Measurements from ENCODE around the gene MKNK1.
"Not testable (repeated sequence)": the region's sequence is repeated elsewhere in the genome, so short reads cannot be mapped to it uniquely, and the experiment has no call there.

MKNK1 gene

DNA sequence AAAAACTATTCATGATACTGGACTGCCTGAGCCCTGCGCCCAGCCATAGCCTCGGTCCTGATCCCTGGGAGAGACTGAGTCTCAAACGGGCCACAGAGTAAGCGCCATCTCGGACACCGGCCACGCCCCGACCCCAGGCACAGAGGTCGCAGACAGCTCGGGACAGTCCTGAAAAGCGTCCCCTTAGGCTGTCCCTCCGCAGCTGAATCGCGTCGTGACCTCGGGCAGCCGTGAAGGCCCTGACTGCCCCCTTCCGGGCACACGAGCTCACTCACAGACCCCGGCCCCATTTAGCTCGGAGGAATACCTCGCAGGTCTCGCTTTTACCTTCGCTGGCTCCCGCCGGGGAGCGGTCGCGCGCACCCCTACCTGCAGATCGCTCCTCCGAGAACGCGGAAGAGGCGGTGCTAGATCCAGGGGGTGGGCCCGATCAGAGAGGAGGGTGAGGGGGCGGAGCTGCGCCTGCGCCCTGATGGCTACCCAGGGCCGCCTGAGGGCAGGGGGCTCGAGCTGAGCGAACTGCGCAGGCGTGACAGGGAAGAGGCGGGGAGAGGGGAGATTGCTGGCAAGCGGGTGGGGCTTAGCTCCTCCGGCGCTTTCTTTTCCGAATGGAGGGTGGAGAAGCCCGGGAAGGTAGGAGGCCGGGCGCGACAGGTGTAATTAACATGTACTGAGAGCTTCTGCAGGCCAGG lies at the start of gene MKNK1:
MKNK1 (minus strand) TSS at position 411 of the 692 bp plus-strand sequence. CDS start 20,941 bp downstream, outside the sequence.
- FAIRE-seq = no peak

- FAIRE-seq = no peak
Measured at GRCh38 chr1:46653405-46653958, 49.4 kb upstream of the MKNK1 start.

DNA sequence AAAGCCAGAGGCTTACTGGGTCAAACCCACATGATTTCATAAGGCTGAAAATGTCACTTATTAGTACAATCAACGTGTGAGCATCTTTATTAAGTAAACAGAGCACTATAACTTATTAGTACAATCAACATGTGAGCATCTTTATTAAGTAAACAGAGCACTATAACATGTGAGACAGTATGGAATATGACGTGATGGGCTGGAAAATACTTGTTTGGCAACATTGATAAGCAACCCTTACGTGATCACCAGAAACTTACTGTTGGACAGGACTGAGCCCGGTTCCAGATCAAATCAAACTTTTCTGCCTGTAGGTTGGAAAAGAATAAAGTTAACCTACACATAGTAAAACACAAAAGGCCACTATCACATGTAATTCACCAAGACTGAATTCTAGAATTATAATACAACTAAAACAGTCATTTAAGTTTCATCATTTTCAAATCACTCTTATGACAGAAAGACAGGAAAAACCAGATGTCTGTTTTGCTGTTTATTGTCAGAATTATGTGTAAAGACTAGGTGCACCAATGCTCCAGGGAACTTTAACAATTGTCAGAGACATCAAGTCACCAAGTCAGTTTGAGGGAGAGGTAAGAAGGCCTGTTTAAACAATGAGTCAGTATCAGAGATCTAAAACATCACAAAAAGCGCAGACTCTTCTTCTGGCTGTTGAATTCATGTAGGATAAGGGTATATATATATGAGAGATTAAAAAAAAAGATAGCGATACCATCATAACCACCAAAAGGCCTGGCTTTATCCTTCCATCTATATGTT lies 48.4 kb upstream of the MKNK1 start:
- FAIRE-seq = no peak

DNA sequence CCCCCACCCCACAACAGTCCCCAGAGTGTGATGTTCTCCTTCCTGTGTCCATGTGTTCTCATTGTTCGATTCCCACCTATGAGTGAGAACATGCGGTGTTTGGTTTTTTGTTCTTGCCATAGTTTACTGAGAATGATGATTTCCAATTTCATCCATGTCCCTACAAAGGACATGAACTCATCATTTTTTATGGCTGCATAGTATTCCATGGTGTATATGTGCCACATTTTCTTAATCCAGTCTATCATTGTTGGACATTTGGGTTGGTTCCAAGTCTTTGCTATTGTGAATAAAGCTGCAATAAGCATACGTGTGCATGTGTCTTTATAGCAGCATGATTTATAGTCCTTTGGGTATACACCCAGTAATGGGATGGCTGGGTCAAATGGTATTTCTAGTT lies 47.1 kb upstream of the MKNK1 start:
- not testable (repeated sequence) for FAIRE-seq

DNA sequence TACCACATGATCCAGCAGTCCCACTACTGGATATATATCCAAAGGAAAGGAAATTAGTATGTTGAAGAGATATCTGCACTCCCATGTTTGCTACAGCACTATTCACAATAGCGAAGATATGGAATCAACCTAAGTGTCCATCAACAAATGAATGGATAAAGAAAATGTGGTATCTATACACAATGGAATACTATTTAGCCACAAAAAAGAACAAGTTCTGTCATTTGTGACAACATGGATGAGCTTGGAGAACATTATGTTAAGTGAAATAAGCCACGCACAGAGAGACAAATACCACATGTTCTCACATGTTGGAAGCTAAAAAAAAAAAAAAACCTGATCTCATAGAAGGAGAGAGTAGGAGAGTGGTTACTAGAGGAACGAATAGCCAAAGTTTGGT lies 46.4 kb upstream of the MKNK1 start:
- no peak for FAIRE-seq

DNA sequence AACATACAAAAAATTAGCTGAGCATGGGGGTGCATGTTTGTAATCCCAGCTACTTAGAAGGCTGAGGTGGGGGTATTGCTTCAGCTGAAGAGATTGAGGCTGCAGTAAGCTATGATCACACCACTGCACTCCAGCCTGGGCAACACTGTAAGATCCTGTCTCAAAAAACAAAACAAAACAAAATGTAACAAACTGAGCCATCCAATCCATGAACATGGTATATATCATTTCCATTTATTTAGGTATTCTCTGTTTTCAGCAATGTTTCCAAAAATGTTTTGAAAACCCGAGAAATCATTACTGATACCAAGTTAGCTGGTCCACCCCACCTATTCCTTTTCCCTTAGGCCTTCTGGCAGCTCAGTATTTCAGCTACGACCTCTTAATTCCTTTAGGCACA lies 45.7 kb upstream of the MKNK1 start:
- no peak for FAIRE-seq

GRCh38 chr1:46647611-46648010 lies 43.5 kb upstream of the MKNK1 start:
- FAIRE-seq = no peak

DNA sequence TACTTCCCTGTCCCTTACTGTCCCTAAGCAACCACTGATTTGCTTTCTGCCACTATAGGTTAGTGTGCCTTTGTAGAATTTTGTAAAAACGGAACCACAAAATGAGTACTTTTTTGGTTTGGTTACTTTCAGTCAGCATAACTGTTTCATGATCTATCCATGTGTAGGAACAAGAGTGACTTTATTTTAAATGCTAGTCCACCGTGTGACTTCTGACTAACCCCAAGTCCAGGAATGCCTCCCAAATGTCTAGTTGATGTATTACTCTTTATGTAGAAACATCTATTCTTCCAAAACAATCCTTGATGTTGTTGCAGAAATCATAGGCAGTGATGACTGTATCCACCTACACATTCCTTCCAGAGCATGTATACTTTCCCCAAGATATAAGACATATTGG lies 42.8 kb upstream of the MKNK1 start:
- no peak for FAIRE-seq

GRCh38 chr1:46646331-46646730 lies 42.3 kb upstream of the MKNK1 start:
- no peak for FAIRE-seq

DNA sequence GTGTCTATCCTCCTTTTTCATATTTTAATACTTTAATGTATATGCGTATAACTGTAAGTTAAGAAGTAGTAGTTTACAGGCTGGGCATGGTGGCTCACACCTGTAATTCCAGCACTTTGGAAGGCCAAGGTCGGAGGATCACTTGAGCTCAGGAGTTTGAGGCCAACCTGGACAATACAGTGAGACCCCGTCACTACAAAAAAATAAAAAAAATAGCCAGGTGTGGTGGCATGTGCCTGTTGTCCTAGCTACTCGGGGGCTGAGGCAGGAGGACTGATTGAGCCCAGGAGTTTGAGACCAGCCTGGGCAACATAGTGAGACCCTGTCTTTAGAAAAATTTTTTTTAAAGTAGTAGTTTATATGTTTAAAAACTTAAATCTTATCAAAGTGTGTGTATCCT lies 41.7 kb upstream of the MKNK1 start:
- no peak for FAIRE-seq

- peak; percentile 89 for FAIRE-seq
Measured at GRCh38 chr1:46643368-46643775, 39.3 kb upstream of the MKNK1 start.

DNA sequence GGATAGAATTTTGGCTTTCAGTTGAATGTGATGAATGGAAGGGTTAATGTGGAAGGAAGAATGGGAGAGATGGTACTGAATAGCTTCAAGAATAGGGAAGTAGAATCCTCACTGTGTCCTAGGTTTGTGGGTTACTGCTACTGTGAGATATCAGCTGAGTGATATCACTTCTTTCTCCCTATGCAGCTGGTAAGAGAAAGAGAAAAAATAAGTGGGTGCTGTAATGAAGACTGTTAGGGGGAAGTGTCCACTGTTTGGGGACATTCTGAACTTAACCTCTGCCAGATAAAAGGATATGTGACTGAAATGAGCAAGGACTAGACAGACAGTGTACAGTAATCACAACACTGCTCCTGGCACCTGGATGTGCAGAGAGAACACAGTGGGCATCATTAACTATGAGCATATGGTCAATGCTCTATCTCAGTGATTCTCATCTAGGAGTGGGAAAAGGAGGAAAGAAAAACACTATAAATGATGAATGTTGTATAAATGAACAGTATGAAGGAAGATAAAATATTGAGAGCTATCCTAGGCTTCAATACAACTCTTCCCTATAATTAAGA lies 38.1 kb upstream of the MKNK1 start:
- no peak for FAIRE-seq

DNA sequence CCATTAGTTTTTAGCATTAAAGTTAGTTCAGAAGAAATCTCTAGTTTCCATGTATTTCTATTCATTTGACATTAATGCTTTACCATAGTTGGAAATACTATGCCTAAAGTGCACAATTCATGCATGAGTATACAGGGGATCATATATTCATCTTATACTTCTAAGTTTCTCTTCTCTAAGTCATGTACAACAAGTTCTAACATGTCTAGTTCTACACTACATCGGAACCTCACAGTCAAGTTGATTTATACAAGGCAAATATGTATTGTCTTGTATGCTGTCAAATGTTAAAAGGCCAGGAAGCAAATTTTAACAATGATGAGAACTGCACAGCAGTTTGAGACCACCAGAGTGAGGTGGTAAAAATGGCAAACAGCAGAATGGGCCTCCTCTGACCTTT lies 35.5 kb upstream of the MKNK1 start:
- FAIRE-seq = no peak

GRCh38 chr1:46638921-46639320 lies 34.9 kb upstream of the MKNK1 start:
- no peak for FAIRE-seq

DNA sequence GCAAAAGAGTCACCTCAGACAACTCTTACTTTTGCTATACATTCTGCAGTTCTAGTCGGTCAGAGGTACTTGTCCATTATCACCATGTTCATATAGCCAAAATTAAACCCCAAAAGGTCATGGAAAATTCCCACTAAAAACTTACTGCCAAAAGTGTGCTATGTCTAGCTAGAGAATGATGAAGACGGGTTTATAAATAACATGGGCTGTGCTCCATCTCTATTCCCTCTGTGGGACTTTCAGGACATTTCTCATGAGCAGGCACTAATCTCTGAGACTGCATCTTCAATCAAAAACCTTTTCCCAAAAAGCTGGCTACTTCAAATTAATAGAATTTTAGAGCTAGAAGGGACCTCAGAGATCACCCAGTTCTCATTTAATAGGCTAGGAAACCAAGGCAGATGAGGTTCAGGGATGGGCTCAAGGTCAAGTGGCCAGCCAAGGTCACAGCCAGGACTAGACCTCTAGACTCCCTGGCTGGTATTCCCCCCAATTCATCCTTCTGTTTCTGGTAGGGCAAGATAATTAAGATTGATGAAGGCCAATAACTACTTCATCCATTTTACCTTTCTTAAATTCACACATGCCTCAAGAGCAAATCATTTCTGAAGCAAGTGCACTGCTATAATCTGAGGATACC lies 33.5 kb upstream of the MKNK1 start:
- no peak for FAIRE-seq

DNA sequence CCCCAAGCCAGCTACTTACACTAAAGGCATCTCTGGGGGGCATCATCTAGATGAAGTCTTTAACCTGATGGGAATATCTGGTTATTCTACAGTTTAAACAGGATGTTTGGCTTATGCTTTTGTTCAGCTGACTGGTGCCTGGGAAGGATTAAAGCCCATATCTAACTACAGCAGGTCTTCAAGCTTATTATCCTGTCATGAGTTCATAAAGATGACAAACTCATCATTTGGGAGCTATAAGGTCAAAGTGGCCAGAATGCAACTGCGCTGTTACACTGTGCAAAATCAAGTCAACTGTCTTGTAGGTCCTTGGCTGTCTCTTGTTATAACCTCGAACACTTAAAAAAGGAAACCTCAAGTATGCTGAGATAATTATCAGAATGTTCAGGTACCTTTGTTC lies 31.1 kb upstream of the MKNK1 start:
- no peak for FAIRE-seq

DNA sequence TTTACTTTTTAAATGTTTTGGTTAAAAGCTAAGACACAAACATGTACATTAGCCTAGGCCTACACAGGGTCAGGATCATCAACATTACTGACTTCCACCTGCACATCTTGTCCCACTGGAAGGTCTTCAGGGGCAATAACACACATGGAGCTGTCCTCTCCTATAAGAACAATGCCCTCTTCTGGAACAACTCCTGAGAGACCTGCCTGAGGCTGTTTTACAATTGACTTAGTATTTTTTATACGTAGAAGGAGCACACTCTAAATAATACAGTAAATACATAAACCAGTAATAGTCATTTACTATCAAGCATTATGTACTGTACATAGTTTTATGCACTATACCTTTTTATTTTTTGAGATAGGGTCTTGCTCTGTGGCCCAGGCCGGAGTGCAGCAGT lies 26.7 kb upstream of the MKNK1 start:
- FAIRE-seq = no peak

- FAIRE-seq = no peak
Measured at GRCh38 chr1:46623743-46624644, 19.9 kb upstream of the MKNK1 start.

GRCh38 chr1:46622344-46622743 lies 18.3 kb upstream of the MKNK1 start:
- no peak for FAIRE-seq

DNA sequence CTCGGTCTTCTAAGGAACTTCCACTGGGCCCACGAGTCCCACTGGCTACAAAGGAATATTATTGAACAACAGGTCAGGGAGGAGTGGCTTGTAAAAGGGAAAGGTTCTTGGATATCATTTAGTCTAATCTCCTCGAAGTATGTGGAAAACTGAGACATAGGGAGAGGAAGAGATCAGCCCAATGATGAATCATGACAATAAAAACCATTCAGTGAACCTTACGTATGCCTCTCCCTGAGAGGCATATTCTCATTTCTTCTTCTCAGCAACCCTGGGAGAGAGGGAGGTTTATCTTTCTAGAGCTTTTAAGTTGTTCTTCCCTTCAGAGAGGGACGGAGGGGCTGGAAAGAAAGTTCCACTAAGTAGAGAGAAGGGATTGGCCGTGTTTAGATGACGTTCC lies 17.9 kb upstream of the MKNK1 start:
- FAIRE-seq = no peak

DNA sequence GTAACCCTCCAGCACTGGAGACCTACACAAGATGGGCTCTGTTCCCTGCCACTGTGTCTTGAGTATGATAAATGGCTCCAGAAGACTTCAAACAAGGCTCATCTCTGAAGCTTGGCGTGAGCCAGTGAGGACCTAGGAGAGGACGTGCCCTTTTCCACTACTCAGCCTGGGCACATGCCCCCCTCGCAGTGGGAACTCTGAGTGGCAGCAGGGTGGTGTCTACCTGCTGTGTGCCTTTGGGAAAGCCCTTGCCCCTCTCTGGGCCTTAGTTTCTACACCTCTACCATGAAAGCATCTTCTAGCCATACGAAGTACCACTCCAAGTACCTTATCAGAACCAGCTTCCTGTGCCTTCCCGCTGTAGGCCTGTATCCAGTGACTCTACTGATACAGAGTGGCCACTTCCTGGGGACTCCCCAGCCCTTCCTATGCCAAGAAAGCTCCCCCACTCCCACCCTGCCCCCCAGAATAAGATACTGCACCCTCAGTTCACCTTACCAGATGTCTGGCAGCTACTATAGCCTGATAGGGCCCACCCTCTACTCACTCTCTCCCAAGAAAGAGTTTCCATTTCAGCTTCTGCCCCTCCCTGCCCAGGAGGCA lies 15.7 kb upstream of the MKNK1 start:
- no peak for FAIRE-seq
